PC-9 (cell line): ENCODE data around the gene GTF2I. TPM values are rescaled to one million over a fixed set of nuclear protein-coding genes. Genes with fewer than 3 reads are reported as not detected.
"Not testable (repeated sequence)": the region's sequence is repeated elsewhere in the genome, so short reads cannot be mapped to it uniquely, and the experiment has no call there.

Experiments
- BruUV-seq: library from RNA; stranded (reverse); fragments of 400-500 nt; replicated peaks from 2 replicates; lab custom pipeline; 2021; lab: Mats Ljungman, UMichigan
- CTCF ChIA-PET: fragments of 300-600 bp; sonication (Branson Sonifier 250); formaldehyde crosslinking; loops from one replicate; lab custom pipeline; 2022; ENCODE audit warnings: antibody characterized with exemption; lab: Charles Lee
- POLR2A ChIA-PET: fragments of 300-600 bp; sonication (Branson Sonifier 250); formaldehyde crosslinking; loops from one replicate; lab custom pipeline; 2022; ENCODE audit warnings: antibody characterized with exemption; ENCODE audit not compliant: unreplicated experiment; lab: Charles Lee
- DNase-seq, 2 experiments: peaks; one replicate each; pipeline versions ENCODE4 v3.0.0 to v3.0.0-alpha.2; 2015 to 2022; ENCODE audit warnings: mixed read lengths in 1 of 2
- H2AFZ ChIP-seq: fragments of 200-600 bp; sonication (generic); 2 replicates; pipeline ENCODE4 v1.8.1; 2017; ENCODE audit warnings: antibody characterized with exemption
- H3F3A ChIP-seq: fragments of 200-600 bp; sonication (generic); 2 replicates; pipeline ENCODE4 v1.8.1; 2017; ENCODE audit warnings: antibody characterized with exemption, mild to moderate bottlenecking, low read depth; ENCODE audit not compliant: insufficient read depth
- H3K27ac ChIP-seq: fragments of 200-600 bp; sonication (generic); 2 replicates; pipeline ENCODE4 v1.6.1; 2016; ENCODE audit warnings: mixed run types
- H3K27me3 ChIP-seq: fragments of 200-600 bp; sonication (generic); 2 replicates; pipeline ENCODE4 v1.6.1; 2016; ENCODE audit warnings: low read depth, mixed run types; ENCODE audit not compliant: insufficient read depth
- H3K36me3 ChIP-seq: fragments of 200-600 bp; sonication (generic); 2 replicates; pipeline ENCODE4 v1.6.1; 2016; ENCODE audit warnings: low read depth, mixed run types
- H3K4me1 ChIP-seq: fragments of 200-600 bp; sonication (generic); replicated peaks from 2 replicates; pipeline ENCODE4 v1.6.1; 2016; ENCODE audit warnings: mixed run types; ENCODE audit not compliant: insufficient read depth
- H3K4me2 ChIP-seq: fragments of 200-600 bp; sonication (generic); 2 replicates; pipeline ENCODE4 v1.6.1; 2017; ENCODE audit warnings: mixed run types
- H3K4me3 ChIP-seq: fragments of 200-600 bp; sonication (generic); 2 replicates; pipeline ENCODE4 v1.6.1; 2016; ENCODE audit warnings: mixed run types
- H3K79me2 ChIP-seq: fragments of 200-600 bp; sonication (generic); 2 replicates; pipeline ENCODE4 v1.6.1; 2017; ENCODE audit warnings: low read depth, mixed run types
- H3K9me2 ChIP-seq: fragments of 200-600 bp; sonication (generic); 2 replicates; pipeline ENCODE4 v1.8.1; 2017; ENCODE audit warnings: mild to moderate bottlenecking; ENCODE audit not compliant: insufficient read depth
- H3K9me3 ChIP-seq: fragments of 200-600 bp; sonication (generic); 2 replicates; pipeline ENCODE4 v1.8.1; 2016; ENCODE audit warnings: low read depth; ENCODE audit not compliant: insufficient read depth
- H4K20me1 ChIP-seq: fragments of 200-600 bp; sonication (generic); 2 replicates; pipeline ENCODE4 v1.8.1; 2017; ENCODE audit not compliant: insufficient read depth
- CTCF ChIP-seq: fragments of 200-600 bp; sonication (generic); conservative IDR thresholded peaks from 2 replicates; pipeline ENCODE4 v1.6.1; 2017; ENCODE audit warnings: mixed run types, antibody characterized with exemption, mild to moderate bottlenecking, moderate library complexity
- EZH2 ChIP-seq: fragments of 200-600 bp; sonication (generic); IDR thresholded peaks from 2 replicates; pipeline ENCODE4 v1.8.0; 2017; ENCODE audit warnings: antibody characterized with exemption, low read depth
- intact Hi-C: fragments of 100-400 bp; cut with micrococcal nuclease; formaldehyde crosslinking; loops from one replicate; pipeline ENCODE4 v1.10.0; 2022; ENCODE audit not compliant: unreplicated experiment
- total RNA-seq: library from RNA; stranded (reverse); gene quantifications from 2 replicates; pipeline ENCODE4 v1.2.3, GENCODE V29; 2021

GTF2I gene
- total RNA-seq, 1 experiment from 2014 or later = 364 TPM

GRCh38 chr7:74637745-74638144 lies 19.8 kb upstream of the GTF2I start:
- BruUV-seq = no TSS peak
- peaks cover 20% of the 10 kb centered on the region for H3F3A ChIP-seq
- intact Hi-C loops = loop anchor here (5.0 kb wide), 2 partner anchors 160 to 185 kb away; partner anchors contain the start of gene GTF2IRD1
- H3K79me2 ChIP-seq = no peaks in the 10 kb centered on the region
- ChIA-PET POLR2A (no interaction called here), CTCF (no interaction called here)
- TF ChIP-seq EZH2 = no peak
- TF ChIP-seq CTCF = no peak
- H3K4me3 ChIP-seq = no peak overlapping the region
- no peaks in the 10 kb centered on the region for H3K36me3 ChIP-seq
- no peak for DNase-seq
- no peaks in the 10 kb centered on the region for H3K27me3 ChIP-seq
- no peak overlapping the region for H3K27ac ChIP-seq
- no peak overlapping the region for H3K4me2 ChIP-seq
- peaks cover 32% of the 10 kb centered on the region for H3K4me1 ChIP-seq
- H2AFZ ChIP-seq = no peak overlapping the region
- no peaks in the 10 kb centered on the region for H3K9me3 ChIP-seq
- H4K20me1 ChIP-seq = no peaks in the 10 kb centered on the region
- H3K9me2 ChIP-seq = no peaks in the 10 kb centered on the region

GRCh38 chr7:74650055-74650454 lies 7.5 kb upstream of the GTF2I start:
- CTCF ChIA-PET, H3K27me3 ChIP-seq, intact Hi-C loops, H3F3A ChIP-seq, H3K79me2 ChIP-seq, H3K9me3 ChIP-seq, BruUV-seq, H4K20me1 ChIP-seq, H3K36me3 ChIP-seq, H3K9me2 ChIP-seq: not testable (repeated sequence)
- peaks cover 16% of the 10 kb centered on the region for H3K4me1 ChIP-seq
- POLR2A ChIA-PET = interaction anchor here (0.7 kb wide), 1 partner anchor 10 kb away, joined by 5 read pairs; no protein-coding TSS in a partner anchor
- peak; percentile 40 to 68 for DNase-seq
- H3K27ac ChIP-seq = peak overlapping the region; percentile 63
- peak overlapping the region; percentile 31; the same call in 1 of the 2 replicates for H3K4me3 ChIP-seq
- peak overlapping the region; percentile 67 for H3K4me2 ChIP-seq
- peak overlapping the region; percentile 79 for H2AFZ ChIP-seq

DNA sequence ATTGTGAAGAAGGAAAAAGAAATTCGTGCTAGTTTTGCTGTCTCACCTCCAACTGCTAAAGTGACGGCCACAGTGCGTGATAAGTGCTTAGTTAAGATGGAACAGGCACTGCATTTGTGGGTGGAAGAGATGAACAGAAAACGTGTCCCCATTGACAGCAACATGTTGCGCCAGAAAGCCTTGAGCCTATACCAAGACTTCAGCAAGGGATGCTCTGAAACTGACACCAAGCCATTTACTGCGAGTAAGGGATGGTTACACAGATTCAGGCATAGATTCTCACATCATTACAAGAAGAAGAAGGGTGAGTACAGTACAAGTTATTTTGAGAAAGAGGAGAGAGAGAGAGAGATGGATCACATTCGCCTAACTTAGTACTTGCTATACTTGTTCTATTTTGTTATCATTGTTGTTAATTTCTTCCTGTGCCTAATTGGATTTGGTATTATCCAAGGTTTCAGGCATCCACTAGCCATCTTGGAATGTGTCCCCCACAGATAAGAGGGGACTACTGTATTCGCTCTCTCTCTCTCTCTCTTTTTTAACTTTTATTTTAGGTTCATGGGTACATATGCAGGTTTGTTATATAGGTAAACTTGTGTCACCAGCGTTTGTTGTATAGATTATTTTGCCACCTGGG lies 6.9 kb upstream of the GTF2I start:
- BruUV-seq = TSS peak; percentile 97
- H4K20me1 ChIP-seq, H3F3A ChIP-seq, H2AFZ ChIP-seq, H3K9me3 ChIP-seq, H3K79me2 ChIP-seq, H3K4me3 ChIP-seq, H3K27me3 ChIP-seq, DNase-seq, H3K36me3 ChIP-seq, intact Hi-C loops, H3K9me2 ChIP-seq, POLR2A ChIA-PET: not testable (repeated sequence)
- CTCF ChIA-PET = interaction anchor here (0.6 kb wide), 2 partner anchors 175 to 190 kb away, joined by 8 to 9 read pairs; no protein-coding TSS in a partner anchor
- peak overlapping the region; percentile 67; the same call in 1 of the 2 replicates for H3K4me2 ChIP-seq
- peak overlapping the region; percentile 63; the same call in 1 of the 2 replicates for H3K27ac ChIP-seq
- H3K4me1 ChIP-seq = peaks cover 22% of the 10 kb centered on the region

DNA sequence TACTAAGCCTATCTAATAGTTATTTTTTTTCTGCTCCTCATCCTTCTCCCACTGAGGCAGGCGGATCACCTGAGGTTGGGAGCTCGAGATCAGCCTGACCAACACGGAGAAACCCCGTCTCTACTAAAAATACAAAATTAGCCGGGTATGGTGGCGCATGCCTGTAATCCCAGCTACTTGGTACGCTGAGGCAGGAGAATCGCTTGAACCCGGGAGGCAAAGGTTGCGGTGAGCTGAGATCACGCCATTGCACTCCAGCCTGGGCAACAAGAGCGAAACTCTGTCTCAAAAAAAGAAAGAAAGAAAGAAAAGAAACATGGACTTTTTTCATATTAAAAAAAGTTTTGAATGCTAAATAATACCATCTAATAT lies 6.4 kb upstream of the GTF2I start:
- H3K36me3 ChIP-seq, H3K27ac ChIP-seq, H3K4me3 ChIP-seq, H3K9me2 ChIP-seq, H3F3A ChIP-seq, H3K27me3 ChIP-seq, H3K9me3 ChIP-seq, H2AFZ ChIP-seq, POLR2A ChIA-PET, H4K20me1 ChIP-seq, intact Hi-C loops, DNase-seq, BruUV-seq, H3K79me2 ChIP-seq: not testable (repeated sequence)
- Histone ChIP-seq H3K4me2 (0 out of 2 replicates have a peak overlapping the region, but pooled peaks have one; percentile 67), H3K4me1 (peaks cover 27% of the 10 kb centered on the region)
- CTCF ChIA-PET = interaction anchor here (0.6 kb wide), 2 partner anchors 175 to 191 kb away, joined by 8 to 9 read pairs; no protein-coding TSS in a partner anchor
